K562 (cell line): ENCODE measurements around the gene BBS1. TPM values are rescaled to one million over a fixed set of nuclear protein-coding genes. Genes with fewer than 3 reads are reported as not detected.
A peak's percentile ranks its signal among the peaks of the same experiment; 100 is the strongest.

Experiments
- BCOR ChIP-seq: fragments of 450-650 bp; IDR thresholded peaks from 2 replicates; pipeline ENCODE4 v1.6.1; 2016
- BRF1 ChIP-seq: IDR thresholded peaks from 3 replicates; pipeline ENCODE4 v1.6.1; 2011; ENCODE audit warnings: borderline replicate concordance, mild to moderate bottlenecking; ENCODE audit not compliant: insufficient read length; ENCODE audit errors: extremely low read depth
- CCNT2 ChIP-seq: IDR thresholded peaks from 2 replicates; pipeline ENCODE4 v1.6.1; 2011; ENCODE audit warnings: borderline replicate concordance, low read depth, mild to moderate bottlenecking, moderate library complexity, mixed read lengths, low read length; ENCODE audit not compliant: insufficient read length; ENCODE audit errors: extremely low read depth
- COPS2 ChIP-seq: fragments of 450-650 bp; conservative IDR thresholded peaks from 2 replicates; pipeline ENCODE4 v1.6.1; 2016; ENCODE audit warnings: mild to moderate bottlenecking, moderate library complexity
- CREBBP ChIP-seq: IDR thresholded peaks from one replicate; pipeline ENCODE4 v1.6.1; 2012; ENCODE audit warnings: low read depth, mild to moderate bottlenecking, control low read depth, inconsistent platforms, low read length
- CXXC5 ChIP-seq: fragments of 250-450 bp; sonication (Bioruptor Pico); IDR thresholded peaks from 2 replicates; pipeline ENCODE4 v1.8.0; 2022; ENCODE audit warnings: inconsistent platforms, mild to moderate bottlenecking, moderate library complexity
- DMBX1 ChIP-seq: fragments of 250-450 bp; sonication (Bioruptor Pico); IDR thresholded peaks from 2 replicates; pipeline ENCODE4 v1.8.0; 2022; ENCODE audit warnings: inconsistent platforms, mild to moderate bottlenecking, moderate library complexity, borderline replicate concordance
- DPF2 ChIP-seq: fragments of 450-650 bp; IDR thresholded peaks from 2 replicates; pipeline ENCODE4 v1.6.1; 2016
- ELK3 ChIP-seq: fragments of 450-650 bp; formaldehyde crosslinking; IDR thresholded peaks from 2 replicates; pipeline ENCODE4 v1.4.0; 2020; ENCODE audit warnings: mild to moderate bottlenecking
- ETS2 ChIP-seq: IDR thresholded peaks from 2 replicates; pipeline ENCODE4 v1.6.1; 2016; ENCODE audit warnings: borderline replicate concordance, missing genetic modification characterization, mild to moderate bottlenecking, moderate library complexity, missing compliant biosample characterization; ENCODE audit not compliant: poor library complexity, severe bottlenecking
- FOXP1 ChIP-seq: sonication (generic); formaldehyde crosslinking; IDR thresholded peaks from 2 replicates; pipeline ENCODE4 v1.8.0; 2022; ENCODE audit warnings: mild to moderate bottlenecking, missing genetic modification reagents
- GABPB1 ChIP-seq: sonication (generic); formaldehyde crosslinking; IDR thresholded peaks from 2 replicates; pipeline ENCODE4 v1.8.0; 2022; ENCODE audit warnings: mild to moderate bottlenecking, missing genetic modification reagents
- GATAD2B ChIP-seq: fragments of 450-650 bp; IDR thresholded peaks from 2 replicates; pipeline ENCODE4 v1.6.1; 2017; ENCODE audit warnings: mild to moderate bottlenecking, borderline replicate concordance
- HNRNPH1 ChIP-seq: fragments of 200-400 bp; formaldehyde crosslinking; optimal IDR thresholded peaks from 2 replicates; pipeline ENCODE3; 2017; ENCODE audit warnings: low read depth, mild to moderate bottlenecking, low read length, moderate library complexity
- HOMEZ ChIP-seq: fragments of 250-450 bp; sonication (Bioruptor Pico); IDR thresholded peaks from 2 replicates; pipeline ENCODE4 v1.4.0; 2020; ENCODE audit warnings: mild to moderate bottlenecking, moderate library complexity
- NELFE ChIP-seq: IDR thresholded peaks from 2 replicates; pipeline ENCODE4 v1.6.1; 2011; ENCODE audit warnings: mild to moderate bottlenecking; ENCODE audit not compliant: insufficient read depth, insufficient read length
- NONO ChIP-seq, 2 experiments: fragments of 200-400 bp in 1 of 2; fragments of 450-650 bp in 1 of 2; formaldehyde crosslinking in 1 of 2; IDR thresholded peaks; 2 replicates each; pipeline ENCODE4 v1.6.1; 2017; ENCODE audit warnings: low read depth in 2 of 2, mild to moderate bottlenecking in 2 of 2, moderate library complexity in 2 of 2, low read length in 1 of 2
- POLR2G ChIP-seq: fragments of 200-400 bp; formaldehyde crosslinking; IDR thresholded peaks from 2 replicates; pipeline ENCODE4 v1.6.1; 2017; ENCODE audit warnings: low read depth, mild to moderate bottlenecking, antibody characterized with exemption, low read length, moderate library complexity
- RBBP5 ChIP-seq: fragments of 200-600 bp; sonication (generic); IDR thresholded peaks from 2 replicates; pipeline ENCODE4 v1.6.1; 2012; ENCODE audit warnings: borderline replicate concordance, mild to moderate bottlenecking, low read length, control low read depth, inconsistent platforms; ENCODE audit not compliant: insufficient read depth, poor library complexity, severe bottlenecking
- RFX7 ChIP-seq: fragments of 250-450 bp; sonication (Bioruptor Pico); IDR thresholded peaks from 2 replicates; pipeline ENCODE4 v1.5.1; 2021; ENCODE audit warnings: mild to moderate bottlenecking
- SAFB ChIP-seq: fragments of 200-400 bp; formaldehyde crosslinking; IDR thresholded peaks from 2 replicates; pipeline ENCODE4 v1.6.1; 2017; ENCODE audit warnings: low read depth, low read length, borderline replicate concordance
- SAP30 ChIP-seq: fragments of 200-600 bp; sonication (generic); IDR thresholded peaks from 2 replicates; pipeline ENCODE4 v1.6.1; 2012; ENCODE audit warnings: borderline replicate concordance, low read depth, mild to moderate bottlenecking, moderate library complexity, low read length, control low read depth, inconsistent platforms; ENCODE audit not compliant: insufficient read depth, poor library complexity, severe bottlenecking
- SMAD4 ChIP-seq: fragments of 250-450 bp; sonication (Bioruptor Pico); conservative IDR thresholded peaks from 2 replicates; pipeline ENCODE4 v1.8.0; 2021; ENCODE audit warnings: inconsistent platforms, mild to moderate bottlenecking, moderate library complexity
- ZNF77 ChIP-seq: fragments of 250-450 bp; sonication (Bioruptor Pico); IDR thresholded peaks from 2 replicates; pipeline ENCODE4 v1.5.0; 2020
- polyA plus RNA-seq, 8 experiments: library from polyadenylated mRNA; depleted of rRNA in 4 of 8; stranded (reverse) in 5 of 8; unstranded in 3 of 8; fragments of >200 nt; fragmentation: Nextera tagmentation in 2 of 8; fragmentation: Illumina TruSeq in 1 of 8; extraction: Ambion mirVana in 2 of 8; extraction: Trizol in 1 of 8; gene quantifications; 2 replicates each; pipeline versions ENCODE4 v1.2.1 to v1.2.3, GENCODE V29; 2011 to 2014; ENCODE audit warnings: inconsistent platforms in 1 of 8, missing spikeins in 1 of 8
- total RNA-seq, 7 experiments: library from RNA; depleted of rRNA in 6 of 7; stranded (reverse); fragments of >200 nt in 6 of 7; fragmentation: Illumina TruSeq in 2 of 7; extraction: Trizol in 2 of 7; gene quantifications; 2 replicates each; pipeline versions ENCODE4 v1.2.1 to v1.2.3, GENCODE V29; 2011 to 2021; ENCODE audit warnings: low replicate concordance in 1 of 7

The BBS1 gene
- total and polyA plus RNA-seq, 9 of the 15 experiments (the other 6 are each of a cell fraction or from before 2014, with no cell fraction given), result 9.0 to 19.8 (median 12.1) TPM

- TF ChIP-seq SAP30, result peak; percentile 63
- TF ChIP-seq DMBX1 (CRISPR knock-in tag), result no peak
- TF ChIP-seq POLR2G, result peak; percentile 1; the same call in 1 of the 2 replicates
- TF ChIP-seq NELFE, result no peak
- TF ChIP-seq NONO (IDR thresholded peaks at IDR 0.05; ENCODE audit: low read depth in 2 of 2, low read length in 1 of 2), result 0 out of 4 replicates have a peak, but pooled peaks of 1 of the 2 experiments have one; percentile 27
- TF ChIP-seq BCOR, result 0 out of 2 replicates have a peak, but pooled peaks have one; percentile 20
- TF ChIP-seq FOXP1 (CRISPR knock-in tag), result 0 out of 2 replicates have a peak, but pooled peaks have one; percentile 23
- no peak for TF ChIP-seq ETS2 (tag)
- no peak for TF ChIP-seq SMAD4
- peak; percentile 50 for TF ChIP-seq CCNT2
- TF ChIP-seq COPS2, result no peak
- peak; percentile 42 for TF ChIP-seq RBBP5
- no peak for TF ChIP-seq BRF1
- no peak for TF ChIP-seq HOMEZ (CRISPR knock-in tag)
- no peak for TF ChIP-seq DPF2
- no peak; the same call in 1 of the 2 replicates for TF ChIP-seq GABPB1 (CRISPR knock-in tag)
- no peak for TF ChIP-seq ELK3
- no peak for TF ChIP-seq CREBBP
- peak; percentile 83 for TF ChIP-seq GATAD2B
- TF ChIP-seq HNRNPH1, result no peak
- 0 out of 2 replicates have a peak, but pooled peaks have one; percentile 9 for TF ChIP-seq SAFB
- no peak for TF ChIP-seq ZNF77 (CRISPR knock-in tag)
- TF ChIP-seq RFX7 (CRISPR knock-in tag), result no peak
- peak; percentile 57 for TF ChIP-seq CXXC5 (CRISPR knock-in tag)
Observed at GRCh38 chr11:66467034-66467659, 43.3 kb upstream of the BBS1 start (continued).
